A549 (cell line): Measurements from ENCODE around the gene GPD2. TPM values are rescaled to one million over a fixed set of nuclear protein-coding genes. Genes with fewer than 3 reads are reported as not detected.

Experiments
- polyA plus RNA-seq, 4 experiments: library from polyadenylated mRNA; depleted of rRNA in 3 of 4; stranded (reverse); fragments of >200 nt; fragmentation: RNase III in 1 of 4; extraction: RNeasy Plus Mini Kit Qiagen cat#74134 plus additional on column Dnase treatment in 1 of 4; gene quantifications; 2 replicates in 3 of 4; 3 replicates in 1 of 4; pipeline ENCODE4 v1.2.3, GENCODE V29; 2011 to 2017

The GPD2 gene
- polyA plus RNA-seq, 2 of the 4 experiments (the other 2 are of a cell fraction), result 26.6 to 39.6 TPM

Other genes starting within 250 kb of the GPD2 start
- gene NR4A2, start 103.7 kb upstream of the GPD2 start, polyA plus RNA-seq (2011; rRNA removed), result 7.3 and 9.7 TPM in 2 replicates
- gene NR4A2, start 103.7 kb upstream of the GPD2 start, polyA plus RNA-seq (2017; fragmentation: RNase III; extraction: RNeasy Plus Mini Kit Qiagen cat#74134 plus additional on column Dnase treatment), result 1.2 to 2.3 TPM (median 1.9 TPM) in 3 replicates